Stimulated activated CD8-positive, alpha-beta memory T cell treated with anti-CD3 and anti-CD28 coated beads, Interleukin-4, amount 100 ng/mL, for 1 hour (primary cell): ENCODE results near the gene ELP6.

Experiments used
- DNase-seq, 2 donors: peaks; one replicate each; pipeline ENCODE4 v3.0.0-alpha.2; 2020; ENCODE audit warnings: low read depth in 2 of 2, low spot score in 1 of 2

ELP6 gene, protein sequence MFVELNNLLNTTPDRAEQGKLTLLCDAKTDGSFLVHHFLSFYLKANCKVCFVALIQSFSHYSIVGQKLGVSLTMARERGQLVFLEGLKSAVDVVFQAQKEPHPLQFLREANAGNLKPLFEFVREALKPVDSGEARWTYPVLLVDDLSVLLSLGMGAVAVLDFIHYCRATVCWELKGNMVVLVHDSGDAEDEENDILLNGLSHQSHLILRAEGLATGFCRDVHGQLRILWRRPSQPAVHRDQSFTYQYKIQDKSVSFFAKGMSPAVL

DNA sequence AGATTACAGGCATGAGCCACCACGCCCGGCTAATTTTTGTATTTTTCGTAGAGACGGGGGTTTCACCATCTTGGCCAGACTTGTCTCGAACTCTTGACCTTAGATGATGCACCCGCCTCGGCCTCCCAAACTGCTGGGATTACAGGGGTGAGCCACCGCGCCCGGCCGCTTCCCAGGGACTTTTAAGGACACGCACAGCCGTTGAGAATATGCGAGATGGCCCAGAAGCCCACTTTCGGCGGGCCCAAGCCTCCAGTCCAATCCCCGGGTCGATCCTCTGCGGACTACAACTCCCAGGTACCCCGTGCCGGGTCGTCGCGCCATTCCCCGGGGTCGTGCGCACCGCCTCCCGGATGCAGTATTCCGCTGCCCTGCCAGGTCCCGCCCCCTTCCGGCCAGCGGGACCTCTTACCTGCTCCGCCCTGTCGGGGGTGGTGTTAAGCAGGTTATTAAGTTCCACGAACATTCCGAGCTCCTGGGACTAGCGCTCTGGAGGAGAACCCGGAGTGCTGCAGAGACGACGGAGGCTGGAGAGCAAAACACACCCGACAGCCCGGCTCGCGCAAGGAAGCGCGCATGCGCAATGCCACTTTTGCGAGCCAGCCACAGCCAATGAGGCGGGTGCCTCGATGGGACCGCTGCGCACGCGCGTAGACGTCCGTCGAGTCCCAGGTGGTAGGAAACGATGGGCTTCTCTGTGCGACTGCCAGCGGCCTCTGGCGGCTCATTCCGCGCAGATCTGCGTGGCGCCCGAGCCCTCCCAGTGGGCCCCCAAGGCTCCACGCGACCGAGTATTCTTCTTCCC, at the start of gene ELP6:
Gene ELP6, minus strand, starts transcription at position 588 of the 805 bp plus-strand sequence. Its CDS starts 122 bp downstream, at position 466.
- peak; percentile 94 to 95 for DNase-seq

DNA sequence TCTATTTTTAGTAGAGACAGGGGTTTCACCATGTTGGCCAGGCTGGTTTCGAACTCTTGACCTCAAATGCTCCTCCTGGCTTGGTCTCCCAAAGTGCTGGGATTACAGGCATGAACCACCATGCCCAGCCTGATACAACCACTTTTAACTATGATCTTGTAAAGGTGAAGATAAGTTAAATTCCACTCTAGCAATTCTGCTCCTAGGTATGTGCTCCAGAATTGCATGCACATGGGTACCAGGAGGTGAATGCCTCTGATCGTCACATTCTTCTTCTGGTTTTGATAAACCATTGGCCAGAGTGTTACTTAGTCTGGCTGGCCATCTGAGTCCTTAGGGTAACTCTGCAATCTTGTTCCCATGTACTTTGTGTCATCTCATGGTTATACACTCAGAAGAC, 42.8 kb upstream of the ELP6 start:
- DNase-seq = no peak

DNA sequence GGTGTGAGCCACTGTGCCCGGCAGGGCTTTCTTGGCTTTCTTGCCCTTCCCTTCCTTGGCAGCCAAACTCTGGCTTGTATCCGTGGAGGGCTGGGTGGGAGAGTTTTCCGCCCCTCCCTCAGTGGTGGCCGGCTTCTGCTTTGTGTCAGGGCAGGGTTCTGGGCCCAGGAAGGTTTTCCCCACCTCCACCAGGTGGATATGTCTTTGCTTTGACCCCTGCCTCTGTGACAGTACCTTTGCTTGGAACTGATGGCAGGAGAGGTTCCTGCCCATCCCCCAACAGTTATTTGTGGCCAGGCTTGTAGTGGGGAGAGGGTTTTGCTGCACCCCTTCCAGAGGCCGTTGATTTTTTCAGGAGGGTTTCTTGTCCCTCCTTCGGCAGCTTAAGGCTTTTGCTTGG, 40.8 kb upstream of the ELP6 start:
- DNase-seq = no peak

DNA sequence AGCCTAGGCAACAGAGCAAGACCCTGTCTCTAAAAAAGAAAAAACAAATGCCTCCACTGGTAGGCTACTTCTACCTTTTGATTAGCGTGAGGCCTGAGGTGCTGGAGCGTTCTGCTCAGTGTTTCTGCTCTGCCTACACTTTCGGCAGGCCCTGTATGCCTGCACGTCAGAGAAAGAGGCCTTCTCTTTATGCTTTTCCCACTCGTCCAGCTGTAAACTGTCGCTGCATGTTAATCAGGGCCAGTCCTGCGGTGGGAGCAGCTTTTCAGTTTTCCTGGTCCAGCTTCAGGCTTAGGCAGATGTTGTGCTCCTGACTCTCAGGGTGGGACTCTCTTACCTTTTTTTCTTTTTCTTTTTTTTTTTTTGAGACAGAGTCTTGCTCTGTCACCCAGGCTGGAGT, 39.9 kb upstream of the ELP6 start:
- DNase-seq = no peak

DNA sequence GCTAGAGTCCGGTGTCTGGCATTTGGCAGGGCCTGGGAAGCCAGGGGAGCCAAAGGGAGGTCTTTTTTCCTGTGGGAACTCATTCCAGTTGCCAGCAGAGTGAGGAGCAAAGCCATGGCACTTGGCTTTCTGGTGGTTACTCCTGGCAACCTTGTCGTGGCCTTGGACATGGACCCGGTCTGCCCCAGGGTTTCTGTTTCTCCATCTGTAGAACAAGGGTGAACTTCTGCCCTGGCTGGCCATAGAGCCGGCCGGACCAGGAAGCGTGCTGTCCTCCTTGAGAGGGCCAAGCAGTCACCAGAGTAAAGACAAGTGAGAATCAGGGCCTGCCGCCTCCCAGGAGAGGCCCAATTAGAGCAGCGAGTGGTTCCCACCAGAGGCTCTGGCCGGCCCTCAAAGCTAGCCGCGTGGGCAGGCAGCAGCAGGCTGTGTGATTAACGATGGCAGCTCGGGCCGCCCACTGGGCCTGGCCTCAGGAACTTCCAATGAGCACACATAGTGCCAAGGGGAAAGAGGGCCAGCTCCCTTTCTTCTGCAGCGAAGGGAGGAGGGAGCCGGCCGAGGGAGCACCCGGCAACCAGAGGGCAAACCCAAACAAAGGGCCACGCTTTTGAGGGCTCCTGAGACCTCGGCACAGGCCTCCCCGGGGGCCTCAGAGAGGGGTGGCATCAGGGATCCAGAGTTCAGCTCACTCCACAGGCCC, 29.1 kb upstream of the ELP6 start:
- DNase-seq = no peak

DNA sequence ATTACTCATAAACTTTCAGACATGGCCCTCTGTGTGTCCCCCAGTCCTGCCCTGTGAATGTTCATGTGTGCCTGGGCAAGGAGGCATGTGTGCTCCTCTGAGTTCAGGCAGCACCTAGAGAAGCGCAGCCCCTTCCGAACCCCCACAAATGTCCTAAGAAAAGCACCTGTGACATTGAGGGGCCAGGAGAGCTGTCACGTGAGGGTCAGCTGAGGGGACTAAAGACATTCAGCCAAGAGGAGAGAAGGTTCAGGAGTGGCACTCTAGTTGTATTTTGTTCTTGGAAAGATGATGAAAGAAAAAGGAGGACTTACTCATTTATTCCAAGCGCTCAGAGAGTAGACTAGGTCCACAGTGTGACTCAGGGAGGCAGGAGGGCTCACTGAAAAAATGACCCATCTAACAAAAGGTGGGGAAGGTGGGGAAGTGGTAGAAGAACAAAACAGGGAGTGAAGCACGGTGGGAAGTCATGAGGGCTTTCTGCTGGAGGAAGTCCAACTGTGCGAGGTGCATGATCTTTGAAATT, 28.1 kb upstream of the ELP6 start:
- no peak for DNase-seq

DNA sequence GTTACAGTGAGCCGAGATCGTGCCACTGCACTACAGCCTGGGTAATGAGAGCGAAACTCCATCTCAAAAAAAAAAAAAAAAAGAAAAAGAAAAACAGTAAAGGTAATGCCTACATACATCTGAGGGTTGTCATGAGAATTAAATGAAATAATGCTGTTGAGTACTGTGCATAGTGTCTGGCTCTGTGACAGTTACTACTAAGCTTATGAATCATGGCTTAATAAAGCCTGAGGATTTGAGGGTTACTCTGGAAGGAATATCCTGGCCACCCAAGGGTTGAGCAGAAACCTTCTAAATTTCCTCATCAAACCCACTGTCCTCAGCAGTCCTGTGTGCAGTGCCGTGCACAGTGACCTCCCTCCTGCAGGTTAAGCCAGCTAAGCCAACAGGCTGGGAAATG, 26.8 kb upstream of the ELP6 start:
- DNase-seq = no peak

DNA sequence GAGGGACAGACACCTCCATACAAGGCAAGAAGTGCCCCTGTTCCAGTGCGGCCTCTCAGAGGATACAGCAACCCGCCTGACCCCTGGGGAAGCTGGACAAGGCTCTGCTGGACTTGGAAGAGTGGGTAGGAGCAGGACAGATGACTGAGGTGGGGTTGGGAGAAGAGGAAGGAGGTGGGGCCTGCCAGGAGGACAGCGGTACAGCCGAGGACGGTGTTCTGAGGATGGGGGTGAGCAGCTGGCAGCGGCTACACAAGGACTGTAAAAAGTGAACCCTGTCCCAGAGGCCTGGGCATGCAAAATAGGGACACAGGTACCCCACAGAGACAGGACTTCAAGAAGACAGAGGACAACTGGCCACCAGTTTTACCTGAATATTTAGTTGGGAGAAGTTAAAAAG, 23.5 kb upstream of the ELP6 start:
- DNase-seq = no peak

DNA sequence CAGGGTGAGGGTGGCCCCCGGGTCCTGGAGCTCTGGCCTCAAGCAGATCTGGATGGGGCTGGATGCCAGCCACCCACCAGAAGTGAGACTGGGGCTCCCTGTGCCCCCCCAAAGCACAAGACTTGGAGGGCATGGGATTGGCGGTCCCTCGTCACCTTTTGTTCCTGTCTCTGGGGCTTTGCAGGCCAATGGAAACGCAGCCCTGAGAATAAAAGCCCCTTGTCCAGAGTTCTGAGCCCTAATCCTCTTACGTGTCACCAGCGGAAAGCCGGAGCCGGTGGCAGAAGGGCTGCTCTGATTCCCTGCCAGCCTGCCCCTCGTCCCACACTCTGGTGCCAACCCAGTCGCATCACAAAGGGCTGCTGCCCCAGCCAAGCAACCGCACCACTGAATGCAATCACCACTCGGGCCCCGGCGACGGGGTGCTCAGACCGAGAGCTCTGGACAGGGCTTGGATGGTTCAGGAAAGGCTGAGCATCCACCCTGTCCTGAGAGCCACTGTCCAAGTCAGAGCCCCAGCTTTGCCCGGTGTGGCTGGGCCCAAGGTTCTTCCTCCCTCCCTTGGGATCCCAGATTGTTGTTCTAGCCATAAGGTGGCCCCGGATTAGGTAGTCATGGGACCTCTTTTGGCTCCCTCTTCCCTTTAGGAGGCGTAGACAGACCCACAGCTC, 22.8 kb upstream of the ELP6 start:
- no peak for DNase-seq

DNA sequence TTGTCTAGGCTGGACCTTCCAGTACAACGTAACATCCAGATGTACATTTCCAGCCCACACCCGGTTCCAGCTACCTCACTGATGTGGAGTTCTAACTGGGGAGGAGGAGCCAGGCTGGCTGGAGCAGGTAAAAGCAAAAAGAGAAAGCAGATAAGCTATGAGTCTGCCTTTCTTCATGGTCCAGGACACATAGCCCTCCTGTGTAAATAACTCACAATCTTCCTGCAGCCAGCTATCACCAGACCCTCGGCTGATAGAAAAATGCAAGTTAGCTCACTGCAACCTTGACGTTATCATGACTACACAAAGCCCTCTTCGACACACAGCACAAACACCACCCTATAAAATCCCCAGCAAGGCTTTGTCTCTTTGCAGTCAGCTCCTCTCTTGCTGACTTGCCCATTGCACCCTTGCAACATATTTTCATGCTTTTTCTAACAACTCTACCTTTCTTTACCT, 20.5 kb upstream of the ELP6 start:
- DNase-seq = no peak

DNA sequence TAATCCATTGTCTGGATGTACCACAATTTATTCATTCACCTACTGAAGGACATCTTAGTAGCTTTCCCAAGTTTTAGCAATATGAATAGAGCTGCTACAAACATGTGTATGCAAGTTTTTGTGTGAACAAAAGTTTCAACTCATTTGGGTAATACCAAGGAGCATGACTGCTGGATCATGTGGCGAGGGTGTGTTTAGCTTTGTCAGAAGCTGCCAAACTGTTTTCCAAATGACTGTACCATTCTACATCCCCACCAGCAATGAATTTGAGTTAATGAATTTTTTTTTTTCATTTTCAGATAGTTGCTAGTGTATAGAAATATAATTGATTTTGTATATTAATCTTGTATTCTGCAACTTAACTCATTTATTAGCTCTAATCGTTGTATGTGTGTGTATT, 20.0 kb upstream of the ELP6 start:
- DNase-seq = no peak

DNA sequence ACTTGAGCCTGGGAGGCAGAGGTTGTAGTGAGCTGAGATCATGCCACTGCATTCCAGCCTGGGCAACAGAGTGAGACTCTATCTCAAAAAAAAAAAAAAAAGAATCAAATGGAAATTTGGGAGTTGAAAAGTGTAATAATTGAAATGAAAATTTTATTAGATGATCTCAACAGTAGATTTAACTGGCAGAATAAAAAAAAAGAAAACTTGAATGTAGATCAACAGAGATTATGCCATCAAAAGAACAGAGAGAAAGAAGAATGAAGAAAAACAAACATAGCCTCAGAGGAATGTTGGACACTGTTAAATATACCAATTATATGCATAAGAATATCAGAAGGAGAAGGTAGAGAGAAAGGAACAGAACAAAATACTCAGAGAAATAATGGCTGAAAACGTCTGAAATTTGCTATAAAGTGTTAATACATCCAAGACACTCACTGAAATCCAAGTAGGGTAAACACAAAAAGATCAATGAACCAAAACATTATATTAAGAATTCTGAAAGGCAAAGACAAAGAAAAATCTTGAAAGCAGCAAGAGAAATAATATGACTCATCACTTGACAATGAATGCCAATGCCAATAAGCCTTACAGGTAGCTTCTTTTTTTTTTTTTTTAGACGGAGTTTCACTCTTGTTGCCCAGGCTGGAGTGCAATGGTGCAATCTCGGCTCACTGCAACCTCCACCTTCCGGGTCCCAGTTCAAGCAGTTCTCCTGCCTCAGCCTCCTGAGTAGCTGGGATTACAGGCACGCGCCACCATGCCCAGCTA, 14.6 kb upstream of the ELP6 start:
- DNase-seq = no peak

DNA sequence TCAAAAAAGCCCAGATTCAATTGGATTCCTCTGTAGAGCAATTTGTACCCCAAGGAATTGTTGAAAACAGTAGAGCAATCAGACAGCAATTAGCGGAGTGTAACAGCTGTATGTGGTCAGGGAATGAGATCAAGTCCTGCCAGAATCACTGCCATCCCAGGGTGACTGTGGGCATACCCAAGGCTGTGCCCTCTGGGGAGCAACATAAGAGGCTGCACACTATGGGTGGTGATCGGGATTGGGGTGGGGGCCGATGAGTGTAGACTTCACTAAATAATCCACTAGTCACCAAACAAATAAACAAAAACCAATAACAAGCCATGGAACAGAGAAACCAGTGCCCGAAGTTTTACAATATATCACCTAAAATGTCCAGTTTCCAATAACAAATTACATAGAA, 12.1 kb upstream of the ELP6 start:
- DNase-seq = no peak

DNA sequence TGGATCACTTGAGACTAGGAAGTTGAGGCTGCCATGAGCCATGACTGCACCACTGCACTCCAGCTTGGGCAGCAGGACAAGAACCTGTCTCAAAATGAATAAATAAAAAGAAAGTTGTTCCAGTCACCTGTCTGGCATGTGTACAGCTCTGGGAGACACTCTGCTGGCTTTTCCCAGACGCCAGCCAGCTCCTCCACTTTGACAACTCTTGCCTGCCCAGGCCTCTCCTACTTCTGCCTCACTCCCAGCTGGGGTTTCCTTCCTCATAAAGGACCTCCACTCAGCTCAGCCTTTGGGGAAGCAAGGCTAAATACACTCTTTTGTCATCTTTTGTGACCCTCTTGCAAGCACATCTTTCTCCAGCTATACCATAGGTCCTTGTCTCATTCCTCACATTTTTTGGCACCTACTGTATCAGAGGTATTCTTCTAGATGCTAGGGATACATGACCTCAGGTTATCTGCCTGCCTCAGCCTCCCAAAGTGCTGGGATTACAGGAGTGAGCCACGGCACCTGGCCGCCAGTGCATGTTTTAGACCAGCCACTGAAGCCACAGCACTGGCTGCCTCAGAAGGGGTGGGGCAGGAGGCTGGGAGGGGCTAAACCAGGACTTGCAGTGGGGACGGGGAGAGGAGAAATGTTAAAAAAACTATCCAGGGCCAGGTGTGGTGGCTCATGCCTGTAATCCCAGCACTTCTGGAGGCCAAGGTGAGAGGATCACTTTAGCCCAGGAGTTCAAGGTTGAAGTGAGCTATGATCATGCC, 10.0 kb upstream of the ELP6 start:
- DNase-seq = no peak

DNA sequence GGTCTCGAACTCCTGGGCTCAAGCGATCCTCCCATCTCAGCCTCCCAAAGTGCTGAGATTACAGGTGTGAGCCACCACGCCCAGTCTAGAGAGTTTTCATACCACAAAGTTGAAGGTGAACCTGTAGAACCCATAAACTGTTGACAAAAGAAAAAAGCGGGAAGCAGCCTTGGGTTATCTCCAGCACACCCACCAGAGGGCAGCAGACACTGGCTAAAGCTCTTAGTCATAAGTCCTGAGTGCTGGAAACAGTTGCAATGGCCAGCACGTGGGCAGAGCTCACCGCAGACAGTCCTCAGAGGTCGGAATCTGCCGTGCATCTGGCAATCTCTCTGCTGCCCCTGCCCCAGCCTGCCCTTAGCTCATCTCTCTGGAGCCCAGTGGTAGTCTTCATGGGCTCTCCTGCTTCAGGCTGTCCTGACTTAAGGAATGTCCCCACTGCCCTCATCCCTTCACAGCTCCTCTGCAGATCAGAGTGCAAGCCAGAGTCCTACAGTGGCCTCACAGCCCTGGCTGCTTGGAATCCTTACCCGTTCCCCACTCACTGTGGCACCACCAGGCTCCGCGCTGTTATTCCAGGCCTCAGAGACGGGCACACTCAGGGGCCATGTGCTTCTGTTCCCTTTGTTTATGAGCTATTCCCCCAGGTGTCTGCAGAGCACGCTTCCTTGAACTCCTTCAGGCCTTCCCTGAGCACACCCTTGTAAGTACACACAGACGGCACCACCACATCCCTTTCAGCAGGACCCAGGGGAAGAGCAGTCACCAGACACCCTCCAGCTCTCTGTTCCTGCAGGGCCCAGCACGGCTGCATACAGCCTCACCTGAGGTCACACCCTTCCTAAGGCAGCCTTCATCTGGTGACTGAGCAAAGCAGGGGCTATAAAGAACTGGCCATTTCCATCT, 8.8 kb upstream of the ELP6 start:
- DNase-seq = peak; percentile 28 to 49

DNA sequence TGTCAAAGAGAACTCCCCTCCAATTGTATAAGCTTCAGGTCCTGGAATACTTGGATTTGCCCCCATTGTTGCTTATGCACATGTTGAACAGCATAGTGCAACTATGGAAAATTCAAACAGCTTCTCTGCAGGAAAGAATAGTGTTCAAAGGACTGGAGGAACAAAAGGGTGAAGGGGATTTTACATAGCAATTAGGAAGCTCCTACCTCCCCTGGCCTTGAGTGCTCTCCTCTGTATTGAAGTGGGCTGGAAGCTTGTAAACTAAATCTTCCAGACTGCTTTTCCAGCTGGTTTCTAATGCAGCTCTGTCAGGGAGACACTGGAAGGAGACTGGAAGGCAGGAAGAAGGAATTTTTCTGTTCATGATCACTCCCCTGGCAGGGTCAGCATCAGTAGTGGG, 7.2 kb upstream of the ELP6 start:
- no peak for DNase-seq

DNA sequence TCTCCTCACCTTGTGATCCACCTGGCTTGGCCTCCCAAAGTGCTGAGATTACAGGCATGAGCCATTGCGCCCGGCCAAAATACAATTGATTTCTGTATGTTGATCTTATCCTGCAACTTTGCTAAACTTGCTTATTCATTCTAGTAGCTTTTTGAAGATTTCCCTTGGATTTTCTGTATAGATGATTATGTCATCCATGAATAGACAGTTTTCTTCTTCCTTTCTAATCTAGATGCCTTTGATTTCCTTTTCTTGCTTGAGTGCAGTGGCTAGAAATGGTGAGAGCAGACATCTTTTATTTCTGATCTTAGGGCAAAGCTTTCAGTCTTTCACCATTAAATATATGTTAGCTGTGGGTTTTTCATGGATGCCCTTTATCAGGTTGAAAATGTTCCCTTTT, 4.4 kb upstream of the ELP6 start:
- no peak for DNase-seq

DNA sequence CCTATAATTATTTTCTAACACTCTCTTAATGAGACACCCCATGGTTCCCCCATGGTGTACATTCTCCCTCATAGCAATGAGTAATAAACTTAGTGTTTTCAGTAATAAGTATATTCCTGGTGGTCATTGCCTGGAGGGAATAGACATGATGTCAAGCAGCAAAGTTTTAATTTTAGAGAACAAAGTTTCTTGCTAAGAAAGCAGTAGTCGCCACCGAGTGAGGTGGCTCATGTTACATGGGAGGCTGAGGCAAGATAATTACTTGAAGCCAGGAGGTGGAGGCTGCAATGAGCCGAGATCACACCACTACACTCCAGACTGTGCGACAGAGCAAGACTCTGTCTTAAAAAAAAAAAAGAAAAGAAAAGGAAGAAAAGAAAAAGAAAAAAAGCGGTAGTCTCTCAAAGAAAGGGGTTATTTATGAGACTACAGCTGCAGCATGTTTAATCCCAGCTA, 2.4 kb upstream of the ELP6 start:
- no peak for DNase-seq

DNA sequence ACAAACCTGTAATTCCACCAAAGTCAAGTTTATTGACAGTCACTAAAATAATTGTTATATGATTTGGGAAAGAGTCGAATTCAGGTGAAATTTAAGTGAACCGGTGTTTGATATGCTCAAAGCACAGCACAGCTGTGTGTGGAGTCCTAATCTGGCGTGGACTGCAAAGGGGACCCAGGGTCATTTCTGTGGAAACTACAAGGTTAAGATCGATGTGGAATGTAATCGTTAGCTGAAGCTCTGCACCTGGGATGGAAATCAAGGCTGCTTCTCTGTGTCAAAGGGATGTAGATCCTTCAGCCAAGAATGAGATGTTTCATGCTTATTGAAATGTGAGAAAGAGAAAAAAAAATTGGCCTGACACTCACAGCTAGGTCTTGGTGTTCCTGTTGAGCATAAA, 1.6 kb upstream of the ELP6 start:
- no peak for DNase-seq
